GM19043 (cell line): ENCODE measurements around the gene ZNF774.
A peak's percentile ranks its signal among the peaks of the same experiment; 100 is the strongest.
"Not testable (repeated sequence)": the region's sequence is repeated elsewhere in the genome, so short reads cannot be mapped to it uniquely, and the experiment has no call there.

Experiments used
- ATAC-seq: cut with Tn5 transposase; IDR thresholded peaks from one replicate; pipeline ENCODE4 v1.9.1; 2021; ENCODE audit warnings: low read depth; ENCODE audit not compliant: unreplicated experiment

The ZNF774 gene

DNA sequence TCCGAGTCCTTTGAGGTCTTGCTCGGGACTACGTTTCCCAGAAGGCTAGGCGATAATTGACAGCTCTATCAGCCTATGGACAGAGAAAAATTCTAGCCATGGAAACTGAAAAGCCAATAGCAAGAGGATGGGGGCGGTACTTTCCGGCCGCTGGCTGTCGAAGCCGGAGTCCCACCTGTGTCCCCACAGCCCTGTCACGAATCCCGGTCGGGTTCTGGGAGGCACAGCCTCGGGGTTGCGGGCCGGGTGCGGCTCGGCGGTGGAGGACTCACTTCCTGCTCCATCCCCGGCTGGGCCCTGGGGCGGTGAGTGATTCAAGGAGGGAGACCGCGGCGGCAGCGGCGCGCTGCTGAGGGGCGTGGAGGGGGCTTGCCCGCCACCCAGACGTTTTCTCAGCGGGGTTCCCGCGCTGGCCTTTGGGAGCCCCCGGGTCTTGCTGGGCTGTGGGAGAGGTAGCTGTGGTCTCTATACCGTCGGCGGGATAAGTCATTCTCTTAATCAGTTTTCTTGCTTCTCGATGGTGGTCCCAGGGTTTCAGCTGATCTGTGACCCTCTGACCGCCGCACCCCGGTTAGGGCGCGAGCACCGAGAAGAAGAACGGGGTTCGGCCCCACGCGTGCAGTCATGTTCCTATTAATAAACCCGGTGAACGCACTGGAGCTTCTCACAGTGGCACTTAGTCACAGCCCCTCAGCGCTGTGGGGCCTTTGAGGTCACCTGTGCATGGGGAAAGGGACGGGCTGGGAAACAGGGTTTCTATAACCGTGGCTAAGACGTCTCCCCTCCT, at the start of gene ZNF774:
TSS of gene ZNF774 (plus strand) at position 178 of the 787 bp plus-strand sequence. CDS start 2,377 bp downstream, outside the sequence.
- ATAC-seq = peak; percentile 99

DNA sequence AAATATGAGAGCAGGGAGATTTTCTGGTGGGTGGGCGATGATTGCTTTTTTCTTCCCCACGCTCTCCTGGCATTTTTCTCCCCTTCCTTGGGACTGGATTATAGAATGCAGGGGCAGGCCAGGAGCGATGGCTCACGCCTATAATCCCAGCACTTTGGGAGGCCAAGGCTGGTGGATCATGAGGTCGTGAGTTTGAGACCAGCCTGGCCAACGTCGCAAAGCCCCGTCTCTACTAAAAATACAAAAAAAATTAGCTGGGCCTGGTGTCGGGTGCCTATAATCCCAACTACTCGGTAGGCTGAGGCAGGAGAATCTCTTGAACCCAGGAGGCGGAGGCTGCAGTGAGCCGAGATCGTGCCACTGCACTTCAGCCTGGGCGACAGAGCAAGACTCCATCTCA, 46.7 kb upstream of the ZNF774 start:
- ATAC-seq = not testable (repeated sequence)

DNA sequence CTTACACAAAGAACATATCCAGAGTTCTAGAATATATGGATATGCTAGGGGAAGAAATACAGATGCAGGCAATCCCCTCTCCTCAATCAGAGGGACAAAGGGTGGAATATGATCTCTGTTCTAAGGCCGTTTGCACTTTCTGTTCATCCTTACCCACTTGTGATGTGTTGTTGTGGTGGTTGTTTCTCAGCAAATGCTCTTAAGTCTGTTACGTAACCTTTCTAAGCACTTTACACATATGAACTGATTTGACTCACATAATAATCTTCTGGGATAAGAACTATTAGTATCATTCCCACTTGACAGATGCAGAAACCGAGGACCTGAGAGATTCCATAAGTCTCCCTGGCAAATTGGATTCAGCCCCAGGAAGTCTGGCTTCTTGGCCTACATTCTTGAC, 46.2 kb upstream of the ZNF774 start:
- no peak for ATAC-seq

DNA sequence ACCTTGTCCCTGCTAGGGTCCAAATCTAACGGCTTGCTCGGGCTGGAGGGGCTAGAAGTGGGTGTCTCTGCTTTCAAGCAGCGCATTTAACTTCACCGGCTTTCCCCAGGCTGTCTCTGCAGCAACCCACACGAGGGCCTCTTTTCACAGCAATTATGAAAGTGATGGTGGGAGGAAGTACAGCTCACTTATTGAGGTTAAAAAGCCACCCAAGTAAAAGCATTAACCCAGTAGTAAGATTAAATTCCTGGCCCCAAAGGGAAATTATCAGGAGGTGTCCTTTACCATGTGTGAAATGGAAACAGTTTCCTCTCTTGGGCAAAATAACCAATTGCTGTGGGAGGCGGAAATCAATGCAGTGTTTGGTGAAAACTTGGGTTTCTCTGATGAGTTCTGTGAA, 45.5 kb upstream of the ZNF774 start:
- no peak for ATAC-seq

DNA sequence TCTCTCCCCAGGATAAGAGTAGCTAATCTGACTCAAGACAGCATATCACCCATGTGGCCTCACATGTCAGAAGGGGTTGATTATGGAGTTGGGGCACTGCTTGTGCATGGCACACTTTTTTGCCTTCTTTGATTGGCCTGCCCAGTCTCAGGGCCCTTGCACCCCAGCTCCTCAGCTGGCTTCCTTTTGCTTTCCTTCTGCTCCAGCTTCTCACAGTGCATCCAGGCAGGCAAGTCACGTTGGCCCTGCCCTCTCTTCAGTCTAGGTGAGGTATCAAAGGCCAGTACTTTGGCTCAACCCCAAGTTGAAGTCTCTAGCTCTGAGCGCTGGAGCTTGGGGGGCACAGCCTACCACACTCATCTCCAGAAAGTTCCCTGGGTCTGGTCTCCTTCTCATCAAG, 44.4 kb upstream of the ZNF774 start:
- no peak for ATAC-seq

DNA sequence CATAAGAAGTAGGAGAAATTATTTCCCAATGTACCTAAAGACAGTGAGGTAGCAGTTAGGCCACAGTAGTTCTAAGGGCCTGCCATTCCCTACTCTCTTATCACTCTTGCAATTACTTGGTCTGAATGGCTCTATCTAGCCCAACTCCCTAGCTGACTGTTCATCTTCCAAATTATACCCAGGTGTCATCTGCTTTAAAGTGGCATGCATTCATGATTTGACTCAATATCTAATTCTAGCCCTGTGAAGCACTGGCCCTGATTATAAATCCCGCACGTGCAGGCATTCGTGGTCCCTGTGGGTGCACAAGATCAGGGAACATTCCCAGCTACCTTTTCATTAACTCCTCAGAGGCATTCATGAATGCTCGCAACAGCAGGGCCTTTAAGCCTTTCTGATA, 43.1 kb upstream of the ZNF774 start:
- ATAC-seq = no peak

DNA sequence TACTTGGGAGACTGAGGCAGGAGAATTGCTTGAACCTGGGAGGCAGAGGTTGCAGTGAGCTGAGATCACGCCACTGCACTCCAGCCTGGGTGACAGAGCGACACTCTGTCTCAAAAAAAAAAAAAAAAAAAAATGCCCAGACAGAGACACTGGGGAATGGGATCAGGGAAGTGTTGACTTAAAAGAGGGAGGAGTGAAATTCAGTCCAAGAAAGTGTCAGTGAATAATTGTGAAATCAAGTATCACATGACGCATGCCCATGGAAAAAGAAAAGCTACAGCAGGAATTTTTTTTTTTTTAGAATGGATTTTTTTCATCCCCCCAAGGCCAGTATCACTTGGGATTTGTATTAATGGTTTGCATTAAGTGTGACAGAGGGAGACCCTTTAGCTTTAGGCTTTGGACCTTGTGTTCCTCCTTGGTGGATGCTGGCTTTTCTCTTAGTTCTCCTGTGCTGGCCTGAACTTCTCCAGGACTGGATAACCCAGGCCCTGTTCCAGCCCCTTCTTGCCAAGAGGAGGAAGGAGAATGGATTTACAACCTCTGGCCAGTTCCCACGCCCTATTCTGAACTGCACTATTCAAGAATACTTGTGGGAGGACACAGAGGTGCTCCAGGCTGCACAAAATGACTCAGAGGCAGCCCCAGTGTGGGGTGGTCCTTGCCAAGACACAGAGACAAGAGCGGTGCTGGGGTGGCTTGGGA, 36.7 kb upstream of the ZNF774 start:
- ATAC-seq = no peak

DNA sequence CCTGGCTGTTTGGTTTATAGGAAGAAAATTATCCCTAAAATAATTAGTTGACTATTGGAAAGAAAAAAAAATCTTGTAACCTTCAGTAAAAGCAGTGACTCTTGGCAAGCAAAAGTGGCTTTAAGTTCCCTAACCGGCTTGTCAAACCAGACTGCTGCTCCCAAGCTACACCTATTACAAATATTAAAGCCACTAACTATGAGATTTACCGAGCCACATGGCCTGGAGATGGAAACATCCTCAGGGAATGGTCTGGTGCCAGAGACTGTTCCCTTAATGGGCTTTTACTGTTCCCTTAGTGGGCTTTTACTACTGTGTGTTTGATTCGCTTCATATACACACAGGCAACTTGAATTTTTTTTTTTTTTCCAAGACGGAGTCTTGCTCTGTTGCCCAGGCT, 35.9 kb upstream of the ZNF774 start:
- no peak for ATAC-seq

DNA sequence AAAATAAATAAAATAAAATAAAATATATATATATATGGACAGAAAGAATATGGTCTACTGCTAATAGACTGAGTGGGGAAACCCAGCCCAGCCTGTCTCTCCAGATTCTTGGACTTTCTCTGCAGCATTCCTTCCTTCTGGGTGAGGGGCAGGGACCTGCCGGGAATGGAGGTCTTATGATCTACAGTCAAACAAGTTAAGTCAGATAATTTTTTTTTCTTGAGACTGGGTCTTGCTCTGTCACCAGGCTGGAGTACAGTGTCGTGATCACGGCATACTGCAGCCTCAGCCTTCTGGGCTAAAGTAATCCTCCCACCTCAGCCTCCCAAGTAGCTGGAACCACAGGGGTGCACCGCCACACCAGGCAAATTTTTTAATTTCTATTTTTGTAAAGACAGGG, 33.5 kb upstream of the ZNF774 start:
- no peak for ATAC-seq

DNA sequence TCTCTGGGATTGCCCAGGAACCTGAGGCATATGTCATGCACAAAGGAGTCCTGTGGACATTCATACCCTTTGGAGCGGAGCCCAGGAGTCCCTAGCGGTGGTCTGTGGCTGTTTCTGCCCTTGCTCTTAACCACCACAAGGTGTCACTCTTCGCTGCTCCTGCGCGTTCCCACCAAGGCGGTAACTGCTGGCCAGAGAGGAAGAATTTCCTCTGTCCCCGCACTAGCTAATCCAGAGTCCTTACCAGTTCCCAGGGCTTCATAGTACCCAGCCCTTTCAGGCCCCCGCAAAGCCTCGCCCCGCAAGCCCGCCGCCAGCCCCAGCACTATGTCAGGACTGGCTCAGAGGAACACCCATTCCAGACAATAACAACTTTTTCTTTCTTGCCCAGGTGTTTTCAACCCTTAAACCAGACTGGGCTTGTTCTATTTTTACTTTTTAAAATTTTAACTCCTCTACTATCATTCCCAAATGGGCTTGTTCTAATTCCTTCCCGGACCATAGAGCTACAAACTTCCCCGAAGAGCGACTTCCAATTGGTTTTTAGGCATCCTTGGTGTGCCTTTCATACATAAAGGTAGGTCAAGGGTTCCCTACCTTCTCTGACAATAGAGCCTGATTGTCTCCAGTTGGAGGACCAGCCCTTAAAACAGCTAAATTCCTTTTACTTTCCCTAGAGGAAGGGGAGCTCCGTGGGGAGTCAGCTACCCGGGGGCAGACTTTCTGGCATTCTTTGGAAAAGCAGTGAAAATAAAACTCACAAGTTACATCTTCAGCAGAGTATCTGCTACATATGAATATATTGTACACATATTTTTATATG, 31.8 kb upstream of the ZNF774 start:
- peak; percentile 94 for ATAC-seq

DNA sequence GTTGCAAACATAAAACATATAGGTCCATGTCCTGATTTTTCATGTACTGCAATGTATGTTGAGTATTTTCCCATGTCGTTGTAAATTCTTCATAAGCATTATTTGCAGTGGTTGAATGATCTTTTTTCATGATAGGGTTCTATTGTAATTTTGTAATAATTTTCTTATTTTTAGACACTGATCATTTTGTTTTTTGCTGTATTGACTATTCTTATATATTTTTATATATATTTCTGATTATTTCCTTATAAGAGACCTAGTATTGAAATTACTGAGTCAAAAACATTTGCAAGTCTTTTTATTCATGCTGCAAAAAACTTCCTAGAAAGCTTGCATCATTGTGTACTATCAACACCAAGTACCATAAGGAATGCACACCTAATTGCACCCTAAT, 31.2 kb upstream of the ZNF774 start:
- ATAC-seq = no peak

DNA sequence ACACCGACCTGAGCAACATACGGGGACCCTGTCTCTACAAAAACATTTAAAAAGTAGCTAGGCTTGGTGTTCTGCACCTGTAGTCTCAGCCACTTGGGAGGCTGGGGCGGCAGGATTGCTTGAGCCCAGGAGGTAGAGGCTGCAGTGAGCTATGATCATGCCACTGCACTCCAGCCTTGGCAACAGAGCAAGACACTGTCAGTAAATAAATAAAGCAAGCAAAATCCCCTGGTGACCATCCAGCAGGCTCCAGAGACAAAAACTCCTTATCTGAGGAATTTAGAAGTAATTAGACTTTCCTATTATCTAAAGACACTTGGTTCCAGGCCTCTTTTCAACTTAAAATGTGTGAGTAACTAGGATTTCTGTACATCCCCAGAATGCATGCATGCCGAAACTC, 29.5 kb upstream of the ZNF774 start:
- ATAC-seq = no peak

DNA sequence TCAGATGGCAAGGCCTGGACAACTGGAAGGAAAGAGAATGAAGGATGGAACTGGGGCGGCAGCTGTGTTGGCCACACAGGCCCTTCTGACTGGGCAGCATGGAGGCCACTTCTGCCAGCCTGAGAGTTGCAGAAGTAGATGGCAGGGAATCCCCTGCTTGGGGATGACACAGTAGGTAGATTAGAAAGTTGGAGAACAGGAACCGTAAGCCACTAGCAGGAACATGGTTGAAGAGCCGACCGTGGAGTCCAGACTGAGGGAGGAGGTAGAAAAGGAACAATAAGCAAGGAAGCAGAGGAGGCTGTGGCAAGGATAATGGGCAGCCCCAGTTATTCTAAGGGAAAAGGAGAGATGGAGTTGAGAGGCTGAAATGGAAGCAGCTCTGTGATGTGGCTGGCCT, 26.4 kb upstream of the ZNF774 start:
- ATAC-seq = no peak

DNA sequence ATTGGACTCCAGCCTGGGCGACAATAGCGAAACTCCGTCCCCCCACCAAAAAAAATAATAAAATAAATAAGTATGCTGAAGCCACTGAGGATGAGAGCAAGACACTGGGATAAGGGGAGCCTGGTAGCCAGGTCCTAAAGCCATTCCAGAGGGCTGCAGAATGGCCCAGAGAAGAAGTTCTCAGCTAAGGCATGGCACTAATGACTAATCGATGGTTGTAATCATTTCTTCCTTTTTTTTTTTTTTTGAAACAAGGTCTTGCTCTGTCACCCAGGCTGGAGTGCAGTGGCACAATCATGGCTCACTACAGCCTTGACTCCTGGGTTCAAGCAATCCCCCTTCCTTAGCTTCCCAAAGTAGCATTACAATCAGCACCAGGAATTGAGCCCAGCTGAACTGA, 25.6 kb upstream of the ZNF774 start:
- no peak for ATAC-seq

DNA sequence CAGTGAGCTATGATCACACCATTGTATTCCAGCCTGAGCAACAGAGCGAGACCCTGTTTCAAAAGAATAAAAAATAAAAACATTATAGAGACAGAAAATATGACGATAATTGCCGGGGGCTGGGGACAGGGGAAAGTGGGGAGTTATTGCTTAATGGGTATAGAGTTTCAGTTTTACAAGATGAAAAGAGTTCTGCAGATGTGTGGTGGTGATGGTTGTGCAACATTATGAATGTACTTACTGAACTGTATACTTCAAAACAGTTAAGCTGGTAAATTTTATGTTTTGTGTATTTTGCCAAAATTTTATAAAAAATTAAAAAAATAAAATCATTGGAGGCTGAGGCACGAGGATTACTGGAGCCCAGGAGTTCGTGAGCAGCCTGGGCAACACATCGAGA, 24.8 kb upstream of the ZNF774 start:
- ATAC-seq = no peak

DNA sequence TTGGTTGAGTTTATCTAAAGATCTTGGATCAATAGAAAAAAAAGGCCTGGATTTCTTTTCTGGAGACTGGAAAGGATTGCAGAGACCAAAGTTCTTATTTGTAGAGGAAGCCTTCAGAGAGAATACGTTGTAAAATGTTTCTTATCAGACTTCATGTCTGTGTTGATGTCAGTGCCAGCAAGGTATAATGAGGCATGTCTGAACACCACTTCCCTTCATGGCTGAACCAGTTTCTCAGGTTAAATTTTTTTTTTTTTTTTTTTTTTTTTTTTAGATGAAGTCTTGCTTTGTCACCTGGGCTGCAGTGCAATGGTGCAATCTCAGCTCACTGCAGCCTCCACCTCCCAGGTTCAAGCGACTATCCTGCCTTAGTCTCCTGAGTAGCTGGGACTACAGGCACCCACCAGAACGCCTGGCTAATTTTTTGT, 17.8 kb upstream of the ZNF774 start:
- no peak for ATAC-seq

DNA sequence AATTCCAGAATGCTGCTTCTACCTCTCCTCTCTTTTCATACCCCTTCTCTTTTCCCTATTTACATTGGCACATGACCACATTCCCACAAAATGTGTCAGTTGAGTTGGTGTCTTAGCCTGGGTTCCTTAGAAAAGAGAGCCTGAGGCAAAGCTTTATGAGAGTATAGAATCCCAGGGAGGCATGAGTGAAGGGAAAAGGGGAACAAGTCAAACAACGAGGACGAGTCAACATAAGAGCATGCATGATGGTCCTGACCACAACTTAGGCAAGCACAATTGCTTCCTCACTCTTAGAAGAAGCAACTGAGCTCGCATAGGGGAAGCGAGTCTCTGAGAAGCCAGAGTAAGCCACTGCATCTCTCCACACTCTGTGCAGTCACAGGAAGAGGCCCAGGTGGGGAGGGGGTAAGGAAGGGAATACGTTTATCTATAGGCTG, 15.4 kb upstream of the ZNF774 start:
- no peak for ATAC-seq

DNA sequence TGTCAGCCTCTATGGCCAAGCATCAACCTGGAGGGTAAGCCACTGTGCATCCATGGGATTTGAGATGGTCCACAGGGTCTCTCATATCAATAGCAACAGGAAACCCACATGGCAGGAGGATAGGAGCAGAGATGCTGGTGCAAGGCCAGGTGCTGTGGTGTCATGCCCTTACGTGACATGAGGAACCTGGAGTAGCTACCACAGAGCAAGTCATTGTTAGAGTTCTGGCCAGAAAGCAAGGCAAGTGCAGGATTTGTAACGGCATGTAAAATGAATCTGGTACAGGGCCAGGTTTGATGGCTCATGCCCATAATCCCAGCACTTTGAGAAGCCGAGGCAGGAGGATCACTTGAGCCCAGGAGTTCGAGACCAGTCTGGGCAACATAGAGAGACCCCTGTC, 14.8 kb upstream of the ZNF774 start:
- ATAC-seq = no peak

DNA sequence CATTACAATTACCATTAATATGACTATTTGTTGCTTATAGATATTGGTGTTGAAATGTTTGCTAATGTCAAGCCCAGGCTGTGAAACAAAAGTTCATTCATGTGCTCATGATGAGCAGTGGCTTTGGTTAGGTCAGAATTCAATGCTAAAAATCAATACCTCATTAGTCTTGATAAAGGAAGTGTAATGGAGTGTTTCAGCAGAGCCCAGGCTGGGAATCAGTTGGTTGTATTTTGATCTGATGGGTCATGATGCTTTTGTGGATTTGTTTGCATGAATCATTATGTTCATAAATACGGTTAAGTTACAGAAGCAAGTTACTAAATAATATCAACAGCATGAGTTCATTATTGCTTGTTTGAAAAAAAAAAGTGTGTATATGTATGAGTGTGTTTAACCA, 13.6 kb upstream of the ZNF774 start:
- ATAC-seq = no peak

DNA sequence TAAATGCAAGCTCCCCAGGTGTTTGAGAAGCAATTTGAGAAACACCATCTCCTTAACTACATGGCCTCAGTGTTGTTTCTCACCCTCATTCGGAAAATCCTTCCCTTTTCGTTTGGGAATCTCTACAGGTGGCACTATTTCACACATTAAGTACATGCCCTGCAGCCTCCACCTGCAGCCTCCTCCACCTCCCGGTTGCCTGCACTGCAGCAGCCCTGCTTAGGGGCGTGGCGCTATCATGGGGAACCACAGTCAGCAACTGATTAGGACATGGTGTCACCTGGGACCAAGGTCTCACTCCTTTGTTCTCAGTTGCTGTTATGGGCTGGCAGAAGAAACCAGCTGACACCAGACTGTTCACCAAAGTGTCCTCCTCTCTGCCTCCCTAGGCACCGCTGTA, 11.7 kb upstream of the ZNF774 start:
- ATAC-seq = no peak

DNA sequence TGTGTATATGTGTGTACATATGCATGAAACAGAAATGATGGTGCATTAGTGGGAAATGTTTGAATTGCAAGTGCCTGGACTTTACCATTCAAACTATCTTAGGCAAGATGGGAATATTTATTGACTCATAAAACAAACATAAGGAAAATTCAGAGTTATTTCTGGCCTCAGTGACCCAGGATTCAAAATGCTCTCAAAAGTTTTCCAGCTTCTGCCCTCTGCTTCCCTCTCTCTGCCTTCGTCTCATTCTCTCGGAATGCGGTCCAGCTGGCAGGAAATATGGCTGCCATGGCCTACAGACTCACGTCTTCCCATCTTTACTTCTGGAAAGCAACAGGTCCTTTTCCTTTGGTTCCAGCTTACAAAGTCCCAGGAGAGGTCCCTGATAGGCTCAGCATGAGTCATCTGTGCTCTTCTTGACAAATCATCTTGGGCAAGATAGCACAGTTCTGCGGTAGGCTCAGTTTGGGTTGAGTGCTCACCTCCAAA, 8.7 kb upstream of the ZNF774 start:
- no peak for ATAC-seq
